DOHH2 (cell line): ENCODE measurements around the gene SDHAF2.

Source experiments
- CTCF ChIP-seq: fragments of 200-600 bp; sonication (generic); IDR thresholded peaks from one replicate; pipeline ENCODE4 v1.5.1; 2014; ENCODE audit warnings: antibody characterized with exemption, mild to moderate bottlenecking, low read depth, low read length; ENCODE audit not compliant: poor library complexity, severe bottlenecking
- EZH2phosphoT487 ChIP-seq: fragments of 200-600 bp; sonication (generic); IDR thresholded peaks from 2 replicates; pipeline ENCODE4 v1.6.1; 2017; ENCODE audit warnings: borderline replicate concordance, mild to moderate bottlenecking, antibody characterized with exemption, low read length, moderate library complexity, mixed read lengths

GRCh38 chr11:61477727-61478148, 47.8 kb downstream of the SDHAF2 start:
- peak; percentile 94 for TF ChIP-seq CTCF
- no peak for TF ChIP-seq EZH2phosphoT487
